ENCODE results near the gene RTP1.

- TF ChIP-seq POLR2A (IDR thresholded peaks at IDR 0.05) = no peak
- TF ChIP-seq CTCF (IDR thresholded peaks at IDR 0.05) = no peak
These were observed 9.8 kb downstream of the RTP1 start for GRCh38 chr3:187207062-187207461.
